Fibroblast of the aortic adventitia (primary cell): Measurements from ENCODE around the gene ADGRG1. TPM values are rescaled to one million over a fixed set of nuclear protein-coding genes. Genes with fewer than 3 reads are reported as not detected.

Experiments used
- DNase-seq: peaks from one replicate; pipeline ENCODE4 v3.0.0-alpha.2; 2010; ENCODE audit warnings: low read depth
- H3K4me3 ChIP-seq: 2 replicates; pipeline ENCODE4 v1.5.1; 2011; ENCODE audit warnings: low read depth, mild to moderate bottlenecking, control low read depth, low read length, moderate library complexity
- CTCF ChIP-seq: IDR thresholded peaks from 2 replicates; pipeline ENCODE4 v1.5.1; 2011; ENCODE audit warnings: mild to moderate bottlenecking, low read length, control low read depth, inconsistent platforms; ENCODE audit not compliant: insufficient read depth
- total RNA-seq: library from RNA; depleted of rRNA; stranded (reverse); fragments of >200 nt; gene quantifications from 2 replicates; pipeline ENCODE4 v1.2.3, GENCODE V29; 2012; ENCODE audit warnings: low replicate concordance

The ADGRG1 gene
- total RNA-seq, 1 donor, result 9.8 TPM

GRCh38 chr16:57651344-57652333, 23.2 kb downstream of the ADGRG1 start:
- no peak overlapping the region for H3K4me3 ChIP-seq
- TF ChIP-seq CTCF, result no peak
- DNase-seq, result no peak

- no peak for DNase-seq
- no peak for TF ChIP-seq CTCF
- H3K4me3 ChIP-seq, result no peak overlapping the region
Measured at GRCh38 chr16:57652695-57653471, 24.5 kb downstream of the ADGRG1 start.

- no peak for TF ChIP-seq CTCF
Measured at GRCh38 chr16:57653936-57654335, 25.5 kb downstream of the ADGRG1 start.

GRCh38 chr16:57656342-57656955, 28.0 kb downstream of the ADGRG1 start:
- DNase-seq, result no peak
- H3K4me3 ChIP-seq, result no peak overlapping the region
- TF ChIP-seq CTCF, result no peak

More at GRCh38 chr16:57653936-57654335, 25.5 kb downstream of the ADGRG1 start:
- H3K4me3 ChIP-seq, result no peak overlapping the region
- no peak for DNase-seq

- no peak for DNase-seq
- TF ChIP-seq CTCF, result no peak
- no peak overlapping the region for H3K4me3 ChIP-seq
Measured at GRCh38 chr16:57657228-57657627, 28.8 kb downstream of the ADGRG1 start.

- TF ChIP-seq CTCF, result no peak
- no peak for DNase-seq
- H3K4me3 ChIP-seq, result no peak overlapping the region
Measured at GRCh38 chr16:57658130-57658877, 29.9 kb downstream of the ADGRG1 start.
